Left lobe of liver (tissue), 2 donors: ENCODE results near the gene SLC24A5. TPM values are rescaled to one million over a fixed set of nuclear protein-coding genes. Genes with fewer than 3 reads are reported as not detected.

ENCODE experiments used
- ATAC-seq: fragments of 200-7000 bp; cut with Tn5 transposase; one replicate; pipeline ENCODE4 v1.9.1; 2020; ENCODE audit warnings: mild to moderate bottlenecking, moderate library complexity
- DNase-seq: peaks from one replicate; pipeline ENCODE4 v3.0.0-alpha.2; 2020; ENCODE audit warnings: low spot score
- total RNA-seq: library from RNA; stranded (reverse); gene quantifications from one replicate; pipeline ENCODE4 v1.2.1, GENCODE V29; 2021
- donor health status: DM: no; HTN: no; CAD: no; lungs with moderate emphysema.
- donor health status: DM: no; HTN: yes; CAD: no.

The SLC24A5 gene
- total RNA-seq, 1 donor from 2014 or later: not detected

- ATAC-seq (no peak), DNase-seq (no peak)
Measured at GRCh38 chr15:48109856-48110531, 10.8 kb upstream of the SLC24A5 start.

- ATAC-seq: peak; percentile 29
- DNase-seq: no peak
Measured at GRCh38 chr15:48112242-48112641, 8.5 kb upstream of the SLC24A5 start.

GRCh38 chr15:48119277-48119676 lies 1.5 kb upstream of the SLC24A5 start:
- no peak for ATAC-seq
- no peak for DNase-seq

GRCh38 chr15:48121849-48122248 lies 1.1 kb downstream of the SLC24A5 start:
- no peak for DNase-seq
- no peak for ATAC-seq

GRCh38 chr15:48126667-48127355 lies 6.0 kb downstream of the SLC24A5 start:
- DNase-seq (no peak), ATAC-seq (no peak)

- ATAC-seq (no peak), DNase-seq (no peak)
Measured at GRCh38 chr15:48131324-48131723, 10.5 kb downstream of the SLC24A5 start.

GRCh38 chr15:48132874-48133273 lies 12.1 kb downstream of the SLC24A5 start:
- no peak for ATAC-seq
- no peak for DNase-seq

- ATAC-seq (no peak), DNase-seq (no peak)
Measured at GRCh38 chr15:48143856-48144255, 23.1 kb downstream of the SLC24A5 start.

- DNase-seq (no peak), ATAC-seq (no peak)
Measured at GRCh38 chr15:48144889-48145288, 24.1 kb downstream of the SLC24A5 start.

GRCh38 chr15:48145923-48146322 lies 25.1 kb downstream of the SLC24A5 start:
- ATAC-seq: no peak
- no peak for DNase-seq

- ATAC-seq (no peak), DNase-seq (no peak)
Measured at GRCh38 chr15:48147358-48147757, 26.6 kb downstream of the SLC24A5 start.

- DNase-seq (no peak), ATAC-seq (no peak)
Measured at GRCh38 chr15:48149858-48150257, 29.1 kb downstream of the SLC24A5 start.

- ATAC-seq (no peak), DNase-seq (no peak)
Measured at GRCh38 chr15:48153526-48153925, 32.7 kb downstream of the SLC24A5 start.

- no peak for ATAC-seq
- DNase-seq: no peak
Measured at GRCh38 chr15:48168616-48169015, 47.8 kb downstream of the SLC24A5 start.

- ATAC-seq: no peak
- DNase-seq: no peak
Measured at GRCh38 chr15:48170981-48171380, 50.2 kb downstream of the SLC24A5 start.

- DNase-seq (no peak), ATAC-seq (no peak)
Measured at GRCh38 chr15:48175126-48175525, 54.3 kb downstream of the SLC24A5 start.

GRCh38 chr15:48176112-48176511 lies 55.3 kb downstream of the SLC24A5 start:
- ATAC-seq: no peak
- DNase-seq: no peak

- no peak for ATAC-seq
- DNase-seq: no peak
Measured at GRCh38 chr15:48176957-48177356, 56.2 kb downstream of the SLC24A5 start.

- ATAC-seq (no peak), DNase-seq (no peak)
Measured at GRCh38 chr15:48177383-48177765, 56.6 kb downstream of the SLC24A5 start.

- ATAC-seq (peak; percentile 26), DNase-seq (no peak)
Measured at GRCh38 chr15:48177766-48178647, 57.2 kb downstream of the SLC24A5 start, which contains the start of gene MYEF2. Gene MYEF2 (minus strand): TSS chr15:48178295. CDS start chr15:48178237, 58 bp downstream.

- no peak for DNase-seq
- no peak for ATAC-seq
Measured at GRCh38 chr15:48178648-48178931, 57.8 kb downstream of the SLC24A5 start.

- DNase-seq: no peak
Measured at GRCh38 chr15:48182749-48183148, 62.0 kb downstream of the SLC24A5 start.

More at GRCh38 chr15:48182749-48183148, 62.0 kb downstream of the SLC24A5 start:
- no peak for ATAC-seq
